B cell (primary cell): ENCODE measurements around the gene NTM. TPM values are rescaled to one million over a fixed set of nuclear protein-coding genes. Genes with fewer than 3 reads are reported as not detected.

Source experiments
- ATAC-seq: fragments of 200-7000 bp; cut with Tn5 transposase; one replicate; pipeline ENCODE4 v1.10.0; 2021; ENCODE audit warnings: low read depth, mild to moderate bottlenecking, moderate number of reproducible peaks, moderate library complexity
- CTCF ChIA-PET: fragments of 350-600 bp; sonication (Branson Sonifier 250); formaldehyde crosslinking; loops from one replicate; lab custom pipeline; 2021; ENCODE audit warnings: antibody characterized with exemption, inconsistent platforms; lab: Charles Lee
- POLR2A ChIA-PET: fragments of 350-600 bp; sonication (Branson Sonifier 250); formaldehyde crosslinking; loops from one replicate; lab custom pipeline; 2021; ENCODE audit warnings: antibody characterized with exemption; lab: Charles Lee
- DNase-seq: peaks from one replicate; pipeline ENCODE4 v3.0.0; 2013
- H2AFZ ChIP-seq: 2 replicates; pipeline ENCODE4 v1.6.1; 2012; ENCODE audit warnings: mild to moderate bottlenecking, low read depth, low read length; ENCODE audit not compliant: insufficient read depth, poor library complexity, severe bottlenecking
- H3K27ac ChIP-seq, 2 donors: 1 replicate in 1 of 2; 2 replicates in 1 of 2; pipeline ENCODE4 v1.5.1; 2012 to 2013; ENCODE audit warnings: low read length in 2 of 2, mild to moderate bottlenecking in 2 of 2, moderate library complexity in 1 of 2
- H3K27me3 ChIP-seq, 4 experiments: fragments of 200-600 bp in 1 of 4; sonication (generic) in 1 of 4; replicated peaks in 1 of 4; 1 replicate in 2 of 4; 2 replicates in 2 of 4; pipeline versions ENCODE4 v1.6.1 to v1.7.0; 2013 to 2016; ENCODE audit warnings: low read length in 3 of 4, mild to moderate bottlenecking in 2 of 4, mixed read lengths in 1 of 4, moderate library complexity in 1 of 4; ENCODE audit not compliant: insufficient read depth in 4 of 4, control insufficient read depth in 3 of 4; ENCODE audit errors: control extremely low read depth in 1 of 4
- H3K36me3 ChIP-seq, 2 experiments: replicated peaks in 1 of 2; 1 replicate in 1 of 2; 2 replicates in 1 of 2; pipeline versions ENCODE4 v1.6.1 to v1.7.1; 2013; ENCODE audit warnings: low read length in 1 of 2; ENCODE audit not compliant: insufficient read depth in 2 of 2, control insufficient read depth in 1 of 2; ENCODE audit errors: control extremely low read depth in 1 of 2, extremely low read depth in 1 of 2
- H3K4me1 ChIP-seq, 2 donors: fragments of 200-600 bp in 1 of 2; sonication (generic) in 1 of 2; 1 replicate in 1 of 2; 2 replicates in 1 of 2; pipeline versions ENCODE4 v1.5.1 to v1.6.1; 2013 to 2017; ENCODE audit warnings: low read length in 2 of 2; ENCODE audit not compliant: control insufficient read depth in 2 of 2, insufficient read depth in 2 of 2
- H3K4me2 ChIP-seq: replicated peaks from 2 replicates; pipeline ENCODE3; 2012; ENCODE audit warnings: mild to moderate bottlenecking, low read depth, low read length; ENCODE audit not compliant: poor library complexity, severe bottlenecking
- H3K4me3 ChIP-seq, 5 experiments: fragments of 200-600 bp in 1 of 5; sonication (generic) in 1 of 5; 1 replicate in 3 of 5; 2 replicates in 2 of 5; pipeline versions ENCODE4 v1.5.1 to v1.7.0; 2011 to 2016; ENCODE audit warnings: low read length in 4 of 5, mild to moderate bottlenecking in 4 of 5, low read depth in 2 of 5, control low read depth in 1 of 5, moderate library complexity in 1 of 5; ENCODE audit not compliant: insufficient read depth in 1 of 5; ENCODE audit errors: control extremely low read depth in 1 of 5, extremely low read depth in 1 of 5
- H3K79me2 ChIP-seq: fragments of 200-600 bp; sonication (generic); one replicate; pipeline ENCODE4 v1.6.0; 2016; ENCODE audit warnings: low read length; ENCODE audit not compliant: control insufficient read depth, insufficient read depth
- H3K9ac ChIP-seq: fragments of 200-600 bp; sonication (generic); 2 replicates; pipeline ENCODE4 v1.6.1; 2017; ENCODE audit warnings: mild to moderate bottlenecking, low read length, moderate library complexity
- H3K9me3 ChIP-seq, 3 donors: one replicate each; pipeline versions ENCODE4 v1.6.1 to v1.7.1; 2013; ENCODE audit warnings: low read length in 2 of 3; ENCODE audit not compliant: control insufficient read depth in 2 of 3, insufficient read depth in 1 of 3; ENCODE audit errors: control extremely low read depth in 1 of 3
- H4K20me1 ChIP-seq: 2 replicates; pipeline ENCODE4 v1.6.0; 2012; ENCODE audit warnings: mild to moderate bottlenecking, low read length; ENCODE audit not compliant: insufficient read depth, control insufficient read depth, poor library complexity, severe bottlenecking
- H3K27ac Mint-ChIP-seq: one replicate; pipeline ENCODE4 v1.8.0; 2021; ENCODE audit warnings: mixed read lengths
- H3K27me3 Mint-ChIP-seq: one replicate; pipeline ENCODE4 v1.8.0; 2021; ENCODE audit warnings: mixed read lengths
- H3K4me1 Mint-ChIP-seq: one replicate; pipeline ENCODE4 v1.8.0; 2021; ENCODE audit warnings: mixed read lengths
- H3K4me3 Mint-ChIP-seq: one replicate; pipeline ENCODE4 v1.8.0; 2021; ENCODE audit warnings: mixed read lengths
- H3K9me3 Mint-ChIP-seq: one replicate; pipeline ENCODE4 v1.8.0; 2022; ENCODE audit warnings: mixed read lengths; ENCODE audit not compliant: insufficient read depth
- CTCF ChIP-seq: fragments of 200-600 bp; IDR thresholded peaks from one replicate; pipeline ENCODE4 v1.8.0; 2022; ENCODE audit warnings: antibody characterized with exemption, mild to moderate bottlenecking
- EZH2 ChIP-seq: IDR thresholded peaks from 2 replicates; pipeline ENCODE4 v1.6.1; 2012; ENCODE audit warnings: borderline replicate concordance, low read depth, mild to moderate bottlenecking, moderate library complexity, low read length; ENCODE audit not compliant: insufficient read depth, poor library complexity, severe bottlenecking
- WGBS: methylation state at CpG from one replicate; pipeline ENCODE4 v1.1.5; 2013; ENCODE audit warnings: missing lambda C conversion rate; ENCODE audit not compliant: insufficient coverage; 5-methylcytosine and 5-hydroxymethylcytosine counted together
- intact Hi-C: fragments of 100-400 bp; cut with micrococcal nuclease; formaldehyde crosslinking; loops from one replicate; pipeline ENCODE4 v1.10.0; 2022
- polyA plus RNA-seq: library from polyadenylated mRNA; depleted of rRNA; stranded (reverse); fragments of >200 nt; gene quantifications from 2 replicates; pipeline ENCODE4 v1.2.3, GENCODE V29; 2012
- total RNA-seq, 2 donors: library from RNA; stranded (reverse); fragments of 120-200 nt in 1 of 2; gene quantifications; 1 replicate in 1 of 2; 2 replicates in 1 of 2; pipeline versions ENCODE4 v1.2.3 to v1.2.4, GENCODE V29; 2013 to 2022

The NTM gene
- total and polyA plus RNA-seq, 2 donors (not counting 1 experiment from before 2014, with no cell fraction given), result not detected

GRCh38 chr11:131474947-131475346 is 104.5 kb downstream of the NTM start:
- Histone ChIP-seq H3K4me3 (no peak overlapping the region), H3K4me2 (no peak overlapping the region), H3K9ac (no peak overlapping the region), H3K4me1 (no peaks in the 10 kb centered on the region), H4K20me1 (no peaks in the 10 kb centered on the region), H3K79me2 (no peaks in the 10 kb centered on the region), H3K36me3 (no peaks in the 10 kb centered on the region), H3K9me3 (no peaks in the 10 kb centered on the region), H3K27me3 (no peaks in the 10 kb centered on the region), H3K27ac (no peak overlapping the region), H2AFZ (no peak overlapping the region)
- H3K9me3 Mint-ChIP-seq, result no peaks in the 10 kb centered on the region
- intact Hi-C loops, result no loop called here
- no peaks in the 10 kb centered on the region for H3K27me3 Mint-ChIP-seq
- H3K4me1 Mint-ChIP-seq, result no peaks in the 10 kb centered on the region
- ChIA-PET POLR2A (no interaction called here), CTCF (interaction anchor here (1.0 kb wide), 1 partner anchor 11 kb away, joined by 4 read pairs; no protein-coding TSS in a partner anchor)
- DNase-seq (no peak), ATAC-seq (no peak)
- no CpG with 5 or more reads among the region's 1 CpG for WGBS
- H3K4me3 Mint-ChIP-seq, result no peak overlapping the region
- TF ChIP-seq CTCF, result no peak
- TF ChIP-seq EZH2, result no peak
- no peak overlapping the region for H3K27ac Mint-ChIP-seq

- Histone ChIP-seq H3K9me3 (no peaks in the 10 kb centered on the region), H3K27me3 (no peaks in the 10 kb centered on the region), H3K27ac (no peak overlapping the region), H3K4me1 (no peaks in the 10 kb centered on the region), H3K79me2 (no peaks in the 10 kb centered on the region), H2AFZ (no peak overlapping the region), H3K9ac (no peak overlapping the region), H3K4me2 (no peak overlapping the region), H4K20me1 (no peaks in the 10 kb centered on the region), H3K4me3 (no peak overlapping the region), H3K36me3 (no peaks in the 10 kb centered on the region)
- no peaks in the 10 kb centered on the region for H3K4me1 Mint-ChIP-seq
- no peak overlapping the region for H3K27ac Mint-ChIP-seq
- no peaks in the 10 kb centered on the region for H3K9me3 Mint-ChIP-seq
- no peaks in the 10 kb centered on the region for H3K27me3 Mint-ChIP-seq
- ChIA-PET CTCF (no interaction called here), POLR2A (no interaction called here)
- WGBS, result no CpG with 5 or more reads among the region's 2 CpGs
- DNase-seq, result no peak
- intact Hi-C loops, result no loop called here
- ATAC-seq, result no peak
- no peak overlapping the region for H3K4me3 Mint-ChIP-seq
- TF ChIP-seq CTCF (no peak), EZH2 (no peak)
Observed at GRCh38 chr11:131476266-131476665, 105.9 kb downstream of the NTM start.
